ENCODE results near the gene ETS1. TPM values are rescaled to one million over a fixed set of nuclear protein-coding genes. Genes with fewer than 3 reads are reported as not detected.

Gene ETS1
- total RNA-seq, 1 experiment from 2014 or later, result 29.9 TPM

DNA sequence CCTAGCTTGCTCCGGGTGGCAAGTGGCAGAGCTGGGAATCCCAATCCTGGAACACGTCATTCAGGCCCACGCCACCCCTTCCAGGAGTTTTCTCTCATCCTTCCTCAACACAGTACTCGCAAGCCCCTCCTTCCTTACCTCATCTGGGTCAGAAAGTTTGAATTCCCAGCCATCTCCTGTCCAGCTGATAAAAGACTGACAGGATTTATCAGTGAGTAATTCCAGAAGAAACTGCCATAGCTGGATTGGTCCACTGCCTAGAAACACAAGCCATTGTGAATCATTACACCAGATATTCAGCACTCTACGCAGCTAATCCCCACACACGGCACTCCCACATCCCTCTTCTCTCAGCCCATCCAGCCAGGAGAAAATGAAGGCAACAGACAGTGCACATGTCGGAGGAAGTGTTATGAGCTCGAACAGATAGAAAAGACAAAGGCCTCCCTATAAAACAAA lies 124.0 kb downstream of the ETS1 start:
- peaks cover 0 to 3% of the 10 kb centered on the region in 2 experiments; a peak in 2 of 4 replicates for H3K4me1 Mint-ChIP-seq
- Histone ChIP-seq H3K56ac (ENCODE audit: insufficient read length, low read depth, low read length) (no peak overlapping the region), H3K4me1 (ENCODE audit: insufficient read depth, low read length) (no peaks in the 10 kb centered on the region), H4K8ac (replicated peaks; ENCODE audit: insufficient read length, low read depth, low read length) (no peak overlapping the region), H3T11ph (ENCODE audit: low read length) (no peak overlapping the region), H3K18ac (ENCODE audit: insufficient read length, low read depth, low read length) (no peak overlapping the region), H4K91ac (ENCODE audit: insufficient read length, low read depth, low read length) (no peak overlapping the region), H3K79me1 (ENCODE audit: insufficient read depth, low read depth, low read length, poor library complexity, severe bottlenecking) (no peaks in the 10 kb centered on the region), H4K20me1 (ENCODE audit: control insufficient read depth, insufficient read depth, insufficient read length) (no peaks in the 10 kb centered on the region), H2BK5ac (ENCODE audit: insufficient read length, low read length) (no peak overlapping the region), H2BK20ac (ENCODE audit: low read depth, low read length, poor library complexity, severe bottlenecking) (no peak overlapping the region), H3K14ac (ENCODE audit: insufficient read depth, low read length) (no peak overlapping the region), H2BK120ac (ENCODE audit: low read depth, low read length, poor library complexity, severe bottlenecking) (no peak overlapping the region), H2AFZ (ENCODE audit: low read length) (no peak overlapping the region), H2BK12ac (ENCODE audit: insufficient read length, low read depth, low read length) (no peak overlapping the region), H3K27me3 (ENCODE audit: insufficient read depth, low read length) (no peaks in the 10 kb centered on the region), H3K23me2 (ENCODE audit: insufficient read length, low read depth, low read length, poor library complexity, severe bottlenecking) (no peaks in the 10 kb centered on the region), H3K79me2 (ENCODE audit: insufficient read depth, low read length) (no peaks in the 10 kb centered on the region), H2BK15ac (ENCODE audit: low read depth, low read length) (no peak overlapping the region), H3K9ac (ENCODE audit: extremely low read depth, insufficient read length, low read length) (no peak overlapping the region), H4K5ac (ENCODE audit: insufficient read length, low read depth, low read length) (no peak overlapping the region), H3K4me2 (ENCODE audit: insufficient read depth, insufficient read length, low read length) (no peak overlapping the region), H3K27ac (ENCODE audit: insufficient read length, low read depth, low read length) (no peak overlapping the region), H2AK5ac (ENCODE audit: insufficient read length, low read length) (no peak overlapping the region), H3K23ac (ENCODE audit: insufficient read length, low read depth, low read length) (no peak overlapping the region), H3K4ac (ENCODE audit: low read depth, low read length) (no peak overlapping the region), H3K9me3 (ENCODE audit: control insufficient read depth, low read depth, low read length) (no peaks in the 10 kb centered on the region)
- WGBS (ENCODE audit: extremely low coverage, insufficient read length, low lambda C conversion rate), result no CpG with 5 or more reads among the region's 8 CpGs
- peak overlapping the region in 1 of 3 experiments; percentile 20; a peak in 1 of 7 replicates for H3K27ac Mint-ChIP-seq
- H3K27me3 Mint-ChIP-seq (ENCODE audit: low read depth), result no peaks in the 10 kb centered on the region
- TF ChIP-seq, protein P1, sequence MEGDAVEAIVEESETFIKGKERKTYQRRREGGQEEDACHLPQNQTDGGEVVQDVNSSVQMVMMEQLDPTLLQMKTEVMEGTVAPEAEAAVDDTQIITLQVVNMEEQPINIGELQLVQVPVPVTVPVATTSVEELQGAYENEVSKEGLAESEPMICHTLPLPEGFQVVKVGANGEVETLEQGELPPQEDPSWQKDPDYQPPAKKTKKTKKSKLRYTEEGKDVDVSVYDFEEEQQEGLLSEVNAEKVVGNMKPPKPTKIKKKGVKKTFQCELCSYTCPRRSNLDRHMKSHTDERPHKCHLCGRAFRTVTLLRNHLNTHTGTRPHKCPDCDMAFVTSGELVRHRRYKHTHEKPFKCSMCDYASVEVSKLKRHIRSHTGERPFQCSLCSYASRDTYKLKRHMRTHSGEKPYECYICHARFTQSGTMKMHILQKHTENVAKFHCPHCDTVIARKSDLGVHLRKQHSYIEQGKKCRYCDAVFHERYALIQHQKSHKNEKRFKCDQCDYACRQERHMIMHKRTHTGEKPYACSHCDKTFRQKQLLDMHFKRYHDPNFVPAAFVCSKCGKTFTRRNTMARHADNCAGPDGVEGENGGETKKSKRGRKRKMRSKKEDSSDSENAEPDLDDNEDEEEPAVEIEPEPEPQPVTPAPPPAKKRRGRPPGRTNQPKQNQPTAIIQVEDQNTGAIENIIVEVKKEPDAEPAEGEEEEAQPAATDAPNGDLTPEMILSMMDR (conservative IDR thresholded peaks at IDR 0.05), result no peak
- H3K4me3 Mint-ChIP-seq, result no peak overlapping the region
- H3K9me3 Mint-ChIP-seq, result no peaks in the 10 kb centered on the region
- no peak for DNase-seq
- peaks cover 3 to 36% (median 8%) of the 10 kb centered on the region in 3 experiments; a peak in 5 of 7 replicates for H3K36me3 Mint-ChIP-seq (ENCODE audit: insufficient read depth in 1 of 3, low read depth in 3 of 3)

All from H9 (cell line).